Naive thymus-derived CD4-positive, alpha-beta T cell (primary cell): Measurements from ENCODE around the gene SUPT4H1. TPM values are rescaled to one million over a fixed set of nuclear protein-coding genes. Genes with fewer than 3 reads are reported as not detected.
A peak's percentile ranks its signal among the peaks of the same experiment; 100 is the strongest.

Experiments
- ATAC-seq: fragments of 150-1000 bp; cut with Tn5 transposase; 2 replicates; pipeline ENCODE4 v1.10.0; 2021; ENCODE audit warnings: mild to moderate bottlenecking, moderate library complexity
- CTCF ChIA-PET: fragments of 350-600 bp; sonication (Branson Sonifier 250); formaldehyde crosslinking; loops from one replicate; lab custom pipeline; 2021; ENCODE audit warnings: antibody characterized with exemption; lab: Charles Lee
- POLR2A ChIA-PET: fragments of 350-600 bp; sonication (Branson Sonifier 250); formaldehyde crosslinking; loops from one replicate; lab custom pipeline; 2021; ENCODE audit warnings: antibody characterized with exemption, inconsistent platforms; lab: Charles Lee
- DNase-seq, 9 donors: peaks; one replicate each; pipeline versions ENCODE4 v3.0.0 to v3.0.0-alpha.2; 2020 to 2022; ENCODE audit warnings: mixed read lengths in 1 of 9
- H3K27ac ChIP-seq: one replicate; pipeline ENCODE4 v1.7.0; 2013; ENCODE audit warnings: mild to moderate bottlenecking, low read depth, low read length, moderate library complexity
- H3K27me3 ChIP-seq, 2 donors: one replicate each; pipeline ENCODE4 v1.7.0; 2013; ENCODE audit warnings: low read length in 2 of 2, mild to moderate bottlenecking in 2 of 2, moderate library complexity in 2 of 2; ENCODE audit not compliant: control insufficient read depth in 2 of 2, insufficient read depth in 2 of 2
- H3K36me3 ChIP-seq, 3 experiments: 1 replicate in 2 of 3; 2 replicates in 1 of 3; pipeline ENCODE4 v1.7.0; 2013; ENCODE audit warnings: low read length in 3 of 3, mild to moderate bottlenecking in 3 of 3, moderate library complexity in 1 of 3; ENCODE audit not compliant: insufficient read depth in 3 of 3, control insufficient read depth in 2 of 3
- H3K4me1 ChIP-seq, 2 donors: one replicate each; pipeline ENCODE4 v1.7.0; 2013; ENCODE audit warnings: low read length in 2 of 2, mild to moderate bottlenecking in 2 of 2, moderate library complexity in 1 of 2; ENCODE audit not compliant: control insufficient read depth in 2 of 2, insufficient read depth in 2 of 2
- H3K4me3 ChIP-seq: 2 replicates; pipeline ENCODE4 v1.7.0; 2013; ENCODE audit warnings: mild to moderate bottlenecking, low read length
- H3K9me3 ChIP-seq, 3 experiments: 1 replicate in 2 of 3; 2 replicates in 1 of 3; pipeline ENCODE4 v1.7.0; 2013; ENCODE audit warnings: low read length in 3 of 3; ENCODE audit not compliant: control insufficient read depth in 2 of 3
- H3K27ac Mint-ChIP-seq, 9 donors: one replicate each; pipeline ENCODE4 v1.8.0; 2020 to 2022; ENCODE audit warnings: mixed read lengths in 9 of 9, mild to moderate bottlenecking in 8 of 9, moderate library complexity in 5 of 9, inconsistent platforms in 2 of 9
- H3K27me3 Mint-ChIP-seq, 5 donors: one replicate each; pipeline ENCODE4 v1.8.0; 2021 to 2022; ENCODE audit warnings: mixed read lengths in 5 of 5, mild to moderate bottlenecking in 1 of 5
- H3K36me3 Mint-ChIP-seq, 5 donors: one replicate each; pipeline ENCODE4 v1.8.0; 2020 to 2022; ENCODE audit warnings: mixed read lengths in 5 of 5, mild to moderate bottlenecking in 3 of 5, inconsistent platforms in 1 of 5
- H3K4me1 Mint-ChIP-seq, 7 donors: one replicate each; pipeline ENCODE4 v1.8.0; 2020 to 2022; ENCODE audit warnings: mixed read lengths in 7 of 7, mild to moderate bottlenecking in 3 of 7, inconsistent platforms in 1 of 7
- H3K4me3 Mint-ChIP-seq, 10 donors: one replicate each; pipeline ENCODE4 v1.8.0; 2020 to 2022; ENCODE audit warnings: mild to moderate bottlenecking in 10 of 10, mixed read lengths in 10 of 10, moderate library complexity in 6 of 10, inconsistent platforms in 2 of 10
- H3K9me3 Mint-ChIP-seq, 11 donors: one replicate each; pipeline ENCODE4 v1.8.0; 2020 to 2022; ENCODE audit warnings: mixed read lengths in 11 of 11, mild to moderate bottlenecking in 4 of 11, inconsistent platforms in 1 of 11, moderate library complexity in 1 of 11
- intact Hi-C, 2 donors: fragments of 100-400 bp; cut with micrococcal nuclease; formaldehyde crosslinking; loops; one replicate each; pipeline ENCODE4 v1.15.1; 2023
- polyA plus RNA-seq, 2 donors: library from polyadenylated mRNA; unstranded; fragments of 300-500 nt; fragmentation: Illumina TruSeq; gene quantifications; one replicate each; pipeline ENCODE4 v1.2.3, GENCODE V29; 2021
- total RNA-seq, 6 experiments: library from RNA in 5 of 6; stranded (reverse) in 5 of 6; gene quantifications; 1 replicate in 5 of 6; 2 replicates in 1 of 6; pipeline ENCODE4 v1.2.3 and lab custom pipeline; 2021 to 2026

The SUPT4H1 gene
- total and polyA plus RNA-seq, 7 experiments from 2014 or later, result 36.0 to 91.7 (median 66.8) TPM

- H3K4me3 Mint-ChIP-seq, result peak overlapping the region; percentile 86 to 100 (median 97)
- peaks cover 3 to 55% (median 13%) of the 10 kb centered on the region in 5 donors for H3K36me3 Mint-ChIP-seq
- H3K27me3 Mint-ChIP-seq, result no peaks in the 10 kb centered on the region
- intact Hi-C loops, result loop anchor here (1.0 to 10.0 kb wide), 13 partner anchors 9 to 1741 kb away; partner anchors contain the start of genes CLTC (in 2 of the 2), SUPT4H1 (in 2 of the 2), DYNLL2 (in 1 of the 2) and MRPS23 (in 1 of the 2)
- H3K4me1 Mint-ChIP-seq, result peaks cover 55 to 93% (median 71%) of the 10 kb centered on the region in 7 donors
- DNase-seq, result no peak
- Histone ChIP-seq H3K36me3 (no peaks in the 10 kb centered on the region), H3K27ac (peak overlapping the region; percentile 98), H3K9me3 (no peaks in the 10 kb centered on the region), H3K4me1 (peaks cover 66 to 83% of the 10 kb centered on the region in 2 donors), H3K27me3 (no peaks in the 10 kb centered on the region), H3K4me3 (peak overlapping the region; percentile 98)
- ChIA-PET CTCF (interaction anchor here (1.1 to 9.9 kb wide), 7 partner anchors 11 to 89 kb away, joined by 3 to 257 read pairs (median 6); partner anchors contain the start of genes SUPT4H1 and TSPOAP1), POLR2A (interaction anchor here (1.0 to 19.0 kb wide), 9 partner anchors 4 to 1736 kb away, joined by 3 to 792 read pairs (median 14); partner anchors contain the start of genes MRPS23, SRSF1, SUPT4H1 and TSPOAP1)
- H3K27ac Mint-ChIP-seq, result peak overlapping the region; percentile 89 to 100 (median 95)
- peaks cover 0 to 3% (median 0%) of the 10 kb centered on the region in 11 donors for H3K9me3 Mint-ChIP-seq
- ATAC-seq, result no peak
Measured at GRCh38 chr17:58338454-58338840, 13.6 kb downstream of the SUPT4H1 start.

- peak overlapping the region; percentile 98 for H3K27ac ChIP-seq
- Mint-ChIP-seq H3K9me3 (peaks cover 0 to 3% (median 0%) of the 10 kb centered on the region in 11 donors), H3K36me3 (peaks cover 3 to 52% (median 9%) of the 10 kb centered on the region in 5 donors), H3K4me3 (peak overlapping the region; percentile 86 to 100 (median 97)), H3K27ac (peak overlapping the region; percentile 89 to 100 (median 95)), H3K27me3 (no peaks in the 10 kb centered on the region), H3K4me1 (peaks cover 52 to 90% (median 65%) of the 10 kb centered on the region in 7 donors)
- intact Hi-C loops, result loop anchor here (1.0 to 10.0 kb wide), 13 partner anchors 9 to 1741 kb away; partner anchors contain the start of genes CLTC (in 2 of the 2), SUPT4H1 (in 2 of the 2), DYNLL2 (in 1 of the 2) and MRPS23 (in 1 of the 2)
- peaks cover 59 to 77% of the 10 kb centered on the region in 2 donors for H3K4me1 ChIP-seq
- DNase-seq (peak; percentile 73 to 93 (median 85)), ATAC-seq (peak; percentile 88)
- peak overlapping the region; percentile 98 for H3K4me3 ChIP-seq
- no peaks in the 10 kb centered on the region for H3K27me3 ChIP-seq
- H3K9me3 ChIP-seq, result no peaks in the 10 kb centered on the region
- POLR2A ChIA-PET, result interaction anchor here (0.6 to 19.0 kb wide), 12 partner anchors 6 to 1739 kb away, joined by 3 to 792 read pairs (median 6); partner anchors contain the start of genes MRPS23, SRSF1, SUPT4H1 and TSPOAP1
- CTCF ChIA-PET, result interaction anchor here (1.1 to 6.9 kb wide), 5 partner anchors 11 to 88 kb away, joined by 3 to 35 read pairs (median 10); partner anchors contain the start of genes SUPT4H1 and TSPOAP1
- H3K36me3 ChIP-seq, result peaks cover 0 to 2% (median 0%) of the 10 kb centered on the region in 3 experiments
Measured at GRCh38 chr17:58337600-58338453, 14.2 kb downstream of the SUPT4H1 start.

GRCh38 chr17:58337210-58337599 is 14.8 kb downstream of the SUPT4H1 start:
- ChIA-PET CTCF (interaction anchor here (1.0 to 6.9 kb wide), 6 partner anchors 7 to 29 kb away, joined by 3 to 35 read pairs (median 16); partner anchors contain the start of genes SUPT4H1 and TSPOAP1), POLR2A (interaction anchor here (0.5 to 19.0 kb wide), 13 partner anchors 6 to 1738 kb away, joined by 3 to 792 read pairs (median 5); partner anchors contain the start of genes MRPS23, SRSF1, SUPT4H1 and TSPOAP1)
- peaks cover 4 to 49% (median 8%) of the 10 kb centered on the region in 5 donors for H3K36me3 Mint-ChIP-seq
- Histone ChIP-seq H3K4me1 (peaks cover 54 to 71% of the 10 kb centered on the region in 2 donors), H3K4me3 (peak overlapping the region; percentile 98), H3K27ac (peak overlapping the region; percentile 98), H3K27me3 (no peaks in the 10 kb centered on the region), H3K9me3 (no peaks in the 10 kb centered on the region), H3K36me3 (peaks cover 0 to 6% (median 0%) of the 10 kb centered on the region in 3 experiments)
- peaks cover 47 to 84% (median 59%) of the 10 kb centered on the region in 7 donors for H3K4me1 Mint-ChIP-seq
- H3K4me3 Mint-ChIP-seq, result peak overlapping the region; percentile 86 to 100 (median 97)
- ATAC-seq (no peak), DNase-seq (peak in 7 of 9 donors; percentile 27 to 67 (median 52))
- intact Hi-C loops, result loop anchor here (5.0 to 10.0 kb wide), 9 partner anchors 75 to 1740 kb away; partner anchors contain the start of genes CLTC (in 2 of the 2), DYNLL2 (in 1 of the 2), PRR11 (in 1 of the 2) and SKA2 (in 1 of the 2)
- H3K27ac Mint-ChIP-seq, result peak overlapping the region; percentile 89 to 100 (median 95)
- H3K9me3 Mint-ChIP-seq, result peaks cover 0 to 4% (median 0%) of the 10 kb centered on the region in 11 donors
- peaks cover 0 to 2% (median 0%) of the 10 kb centered on the region in 5 donors for H3K27me3 Mint-ChIP-seq

GRCh38 chr17:58336456-58337209 is 15.4 kb downstream of the SUPT4H1 start:
- Mint-ChIP-seq H3K4me3 (peak overlapping the region; percentile 86 to 100 (median 97)), H3K27me3 (peaks cover 0 to 7% (median 0%) of the 10 kb centered on the region in 5 donors), H3K36me3 (peaks cover under 1 to 49% (median 5%) of the 10 kb centered on the region in 5 donors), H3K9me3 (peaks cover 0 to 7% (median 0%) of the 10 kb centered on the region in 11 donors), H3K27ac (peak overlapping the region; percentile 89 to 100 (median 95)), H3K4me1 (peaks cover 41 to 78% (median 53%) of the 10 kb centered on the region in 7 donors)
- Histone ChIP-seq H3K9me3 (no peaks in the 10 kb centered on the region), H3K4me1 (peaks cover 48 to 65% of the 10 kb centered on the region in 2 donors), H3K4me3 (peak overlapping the region; percentile 98), H3K36me3 (peaks cover 0 to 12% (median 5%) of the 10 kb centered on the region in 3 experiments), H3K27ac (peak overlapping the region; percentile 98), H3K27me3 (no peaks in the 10 kb centered on the region)
- ChIA-PET POLR2A (interaction anchor here (0.5 to 19.0 kb wide), 12 partner anchors 7 to 1738 kb away, joined by 3 to 792 read pairs (median 4); partner anchors contain the start of genes MRPS23, SUPT4H1 and TSPOAP1), CTCF (interaction anchor here (1.0 to 6.9 kb wide), 7 partner anchors 8 to 81 kb away, joined by 3 to 35 read pairs (median 10); partner anchors contain the start of genes RNF43, SUPT4H1 and TSPOAP1)
- intact Hi-C loops, result loop anchor here (1.0 to 10.0 kb wide), 10 partner anchors 8 to 1739 kb away; partner anchors contain the start of genes CLTC (in 2 of the 2), DYNLL2 (in 1 of the 2), PRR11 (in 1 of the 2) and SKA2 (in 1 of the 2)
- ATAC-seq (no peak), DNase-seq (peak in 1 of 9 donors; percentile 28)

- Histone ChIP-seq H3K36me3 (peaks cover 4 to 19% (median 10%) of the 10 kb centered on the region in 3 experiments), H3K4me3 (peak overlapping the region; percentile 98), H3K27me3 (no peaks in the 10 kb centered on the region), H3K4me1 (peaks cover 41 to 58% of the 10 kb centered on the region in 2 donors), H3K9me3 (no peaks in the 10 kb centered on the region), H3K27ac (peak overlapping the region; percentile 98)
- H3K36me3 Mint-ChIP-seq, result peaks cover 6 to 55% (median 11%) of the 10 kb centered on the region in 5 donors
- POLR2A ChIA-PET, result interaction anchor here (0.9 to 19.0 kb wide), 9 partner anchors 7 to 1737 kb away, joined by 3 to 792 read pairs (median 5); partner anchors contain the start of genes RNF43, SUPT4H1 and TSPOAP1
- peaks cover 40 to 73% (median 51%) of the 10 kb centered on the region in 7 donors for H3K4me1 Mint-ChIP-seq
- H3K27me3 Mint-ChIP-seq, result peaks cover 0 to 12% (median 0%) of the 10 kb centered on the region in 5 donors
- intact Hi-C loops, result loop anchor here (1.0 to 10.0 kb wide), 10 partner anchors 8 to 1739 kb away; partner anchors contain the start of genes CLTC (in 2 of the 2), DYNLL2 (in 1 of the 2), PRR11 (in 1 of the 2) and SKA2 (in 1 of the 2)
- H3K4me3 Mint-ChIP-seq, result peak overlapping the region; percentile 86 to 100 (median 97)
- DNase-seq, result peak in 8 of 9 donors; percentile 67 to 85 (median 81)
- H3K27ac Mint-ChIP-seq, result peak overlapping the region; percentile 89 to 100 (median 95)
- ATAC-seq, result peak; percentile 48
- CTCF ChIA-PET, result interaction anchor here (1.0 to 6.9 kb wide), 6 partner anchors 9 to 82 kb away, joined by 3 to 35 read pairs (median 16); partner anchors contain the start of genes RNF43, SUPT4H1 and TSPOAP1
- H3K9me3 Mint-ChIP-seq, result peaks cover 0 to 7% (median 0%) of the 10 kb centered on the region in 11 donors
Measured at GRCh38 chr17:58335779-58336455, 16.1 kb downstream of the SUPT4H1 start.
